Activated gamma-delta T cell treated with Interleukin-2 at 50 U/mL for 16 hours (primary cell): ENCODE results near the gene CD34.
"Not testable (repeated sequence)": the region's sequence is repeated elsewhere in the genome, so short reads cannot be mapped to it uniquely, and the experiment has no call there.

Experiments used
- DNase-seq: peaks from one replicate; pipeline ENCODE4 v3.0.0-alpha.2; 2020

The CD34 gene

GRCh38 chr1:207910591-207911354 lies at the start of gene CD34:
Gene CD34, minus strand, starts transcription at chr1:207911125. Its CDS starts 45 bp downstream, at chr1:207911080.
- no peak for DNase-seq

GRCh38 chr1:207960346-207960745 lies 49.4 kb upstream of the CD34 start:
- no peak for DNase-seq

GRCh38 chr1:207959910-207960309 lies 49.0 kb upstream of the CD34 start:
- DNase-seq, result no peak

GRCh38 chr1:207959141-207959825 lies 48.4 kb upstream of the CD34 start:
- DNase-seq, result no peak

GRCh38 chr1:207958376-207959139 lies 47.6 kb upstream of the CD34 start:
- no peak for DNase-seq

- DNase-seq, result no peak
Observed at GRCh38 chr1:207956986-207957385, 46.1 kb upstream of the CD34 start.

GRCh38 chr1:207954104-207954503 lies 43.2 kb upstream of the CD34 start:
- no peak for DNase-seq

- DNase-seq, result no peak
Observed at GRCh38 chr1:207952617-207953542, 42.0 kb upstream of the CD34 start.

GRCh38 chr1:207951652-207952051 lies 40.7 kb upstream of the CD34 start:
- no peak for DNase-seq

- DNase-seq, result no peak
Observed at GRCh38 chr1:207950750-207951149, 39.8 kb upstream of the CD34 start.

- DNase-seq, result no peak
Observed at GRCh38 chr1:207949571-207950195, 38.8 kb upstream of the CD34 start.

- no peak for DNase-seq
Observed at GRCh38 chr1:207948536-207949250, 37.8 kb upstream of the CD34 start.

- no peak for DNase-seq
Observed at GRCh38 chr1:207946756-207947155, 35.8 kb upstream of the CD34 start.

- DNase-seq, result no peak
Observed at GRCh38 chr1:207944571-207944970, 33.6 kb upstream of the CD34 start.

GRCh38 chr1:207942337-207942741 lies 31.4 kb upstream of the CD34 start:
- DNase-seq, result not testable (repeated sequence)

- no peak for DNase-seq
Observed at GRCh38 chr1:207941665-207942064, 30.7 kb upstream of the CD34 start.

GRCh38 chr1:207938016-207938415 lies 27.1 kb upstream of the CD34 start:
- no peak for DNase-seq

- no peak for DNase-seq
Observed at GRCh38 chr1:207937204-207937603, 26.3 kb upstream of the CD34 start.

GRCh38 chr1:207935166-207935583 lies 24.2 kb upstream of the CD34 start:
- DNase-seq, result no peak

GRCh38 chr1:207933205-207933800 lies 22.4 kb upstream of the CD34 start:
- no peak for DNase-seq

- DNase-seq, result no peak
Observed at GRCh38 chr1:207926984-207927383, 16.1 kb upstream of the CD34 start.
